PC-3 (cell line): ENCODE data around the gene SAP25. TPM values are rescaled to one million over a fixed set of nuclear protein-coding genes. Genes with fewer than 3 reads are reported as not detected.

Source experiments
- ATAC-seq: fragments of 200-7000 bp; cut with Tn5 transposase; 2 replicates; pipeline ENCODE4 v1.9.1; 2020; ENCODE audit warnings: mild to moderate bottlenecking, moderate library complexity
- BruUV-seq: library from RNA; stranded (reverse); fragments of 400-500 nt; replicated peaks from 2 replicates; lab custom pipeline; 2021; lab: Mats Ljungman, UMichigan
- CTCF ChIA-PET: fragments of 300-600 bp; sonication (Branson Sonifier 250); formaldehyde crosslinking; loops from one replicate; lab custom pipeline; 2022; ENCODE audit warnings: antibody characterized with exemption; lab: Charles Lee
- POLR2A ChIA-PET: fragments of 300-600 bp; sonication (Branson Sonifier 250); formaldehyde crosslinking; loops from one replicate; lab custom pipeline; 2022; ENCODE audit warnings: antibody characterized with exemption; ENCODE audit not compliant: unreplicated experiment; lab: Charles Lee
- DNase-seq: peaks from one replicate; pipeline ENCODE4 v3.0.0-alpha.2; 2015
- H2AFZ ChIP-seq: fragments of 300-600 bp; sonication (generic); 2 replicates; pipeline ENCODE4 v1.6.0; 2016; ENCODE audit warnings: antibody characterized with exemption, low read length
- H3F3A ChIP-seq: fragments of 300-600 bp; sonication (generic); one replicate; pipeline ENCODE4 v1.6.0; 2017; ENCODE audit warnings: antibody characterized with exemption, low read length, control low read depth, mild to moderate bottlenecking; ENCODE audit not compliant: unreplicated experiment
- H3K27ac ChIP-seq: fragments of 300-600 bp; sonication (generic); 2 replicates; pipeline ENCODE4 v1.5.1; 2016; ENCODE audit warnings: mild to moderate bottlenecking, low read length
- H3K27me3 ChIP-seq: fragments of 300-600 bp; sonication (generic); 2 replicates; pipeline ENCODE4 v1.6.1; 2016; ENCODE audit warnings: low read length, mixed read lengths
- H3K36me3 ChIP-seq: fragments of 300-600 bp; sonication (generic); 2 replicates; pipeline ENCODE4 v1.6.1; 2016; ENCODE audit warnings: low read depth, mixed run types, low read length, mixed read lengths
- H3K4me1 ChIP-seq: fragments of 300-600 bp; sonication (generic); 2 replicates; pipeline ENCODE4 v1.5.1; 2016; ENCODE audit warnings: low read length; ENCODE audit not compliant: insufficient read depth
- H3K4me2 ChIP-seq: fragments of 300-600 bp; sonication (generic); 2 replicates; pipeline ENCODE4 v1.6.0; 2016; ENCODE audit warnings: low read length
- H3K4me3 ChIP-seq: fragments of 300-600 bp; sonication (generic); 2 replicates; pipeline ENCODE4 v1.5.1; 2016; ENCODE audit warnings: mild to moderate bottlenecking, low read length, mixed read lengths
- H3K79me2 ChIP-seq: fragments of 300-600 bp; sonication (generic); 2 replicates; pipeline ENCODE4 v1.6.1; 2017; ENCODE audit warnings: low read length, mixed read lengths
- H3K9ac ChIP-seq: fragments of 300-600 bp; sonication (generic); 2 replicates; pipeline ENCODE4 v1.6.0; 2016; ENCODE audit warnings: mild to moderate bottlenecking, low read length
- H3K9me2 ChIP-seq: fragments of 300-600 bp; sonication (generic); replicated peaks from 2 replicates; pipeline ENCODE4 v1.6.1; 2016; ENCODE audit warnings: mixed run types, low read length, mixed read lengths
- H3K9me3 ChIP-seq: fragments of 300-600 bp; sonication (generic); 2 replicates; pipeline ENCODE4 v1.6.1; 2016; ENCODE audit warnings: low read length, mixed read lengths
- H4K20me1 ChIP-seq: fragments of 300-600 bp; sonication (generic); 2 replicates; pipeline ENCODE4 v1.6.1; 2016; ENCODE audit warnings: low read length, mixed read lengths
- CTCF ChIP-seq: fragments of 300-600 bp; sonication (generic); conservative IDR thresholded peaks from 2 replicates; pipeline ENCODE4 v1.5.1; 2017; ENCODE audit warnings: antibody characterized with exemption, low read depth, mild to moderate bottlenecking, low read length
- EZH2 ChIP-seq: fragments of 300-600 bp; sonication (generic); IDR thresholded peaks from one replicate; pipeline ENCODE4 v1.6.1; 2017; ENCODE audit warnings: antibody characterized with exemption, mild to moderate bottlenecking, low read length; ENCODE audit not compliant: unreplicated experiment
- EZH2phosphoT487 ChIP-seq: fragments of 300-600 bp; sonication (generic); IDR thresholded peaks from 2 replicates; pipeline ENCODE4 v1.6.1; 2018; ENCODE audit warnings: mild to moderate bottlenecking, antibody characterized with exemption, low read length, borderline replicate concordance
- intact Hi-C: fragments of 100-400 bp; cut with micrococcal nuclease; formaldehyde crosslinking; loops from 2 replicates; pipeline ENCODE4 v1.9.0; 2023
- total RNA-seq: library from RNA; depleted of rRNA; stranded (reverse); fragments of >200 nt; gene quantifications from 2 replicates; pipeline ENCODE4 v1.2.3, GENCODE V29; 2014

The SAP25 gene
- total RNA-seq, 1 experiment from 2014 or later, result 0.22 TPM

GRCh38 chr7:100568176-100568895 is 5.4 kb downstream of the SAP25 start:
- no peak overlapping the region for H2AFZ ChIP-seq
- no peak for ATAC-seq
- no peak overlapping the region for H3K4me3 ChIP-seq

GRCh38 chr7:100567751-100568175 is 5.9 kb downstream of the SAP25 start:
- Histone ChIP-seq H3K27ac (no peak overlapping the region), H3K9me2 (no peaks in the 10 kb centered on the region), H3K9ac (no peak overlapping the region), H4K20me1 (no peaks in the 10 kb centered on the region), H3K4me1 (no peaks in the 10 kb centered on the region; the same call in 1 of the 2 replicates), H3K36me3 (no peaks in the 10 kb centered on the region), H3K4me2 (no peak overlapping the region), H3K79me2 (no peaks in the 10 kb centered on the region), H2AFZ (no peak overlapping the region), H3F3A (no peaks in the 10 kb centered on the region), H3K9me3 (no peaks in the 10 kb centered on the region), H3K27me3 (no peaks in the 10 kb centered on the region), H3K4me3 (no peak overlapping the region)
- BruUV-seq, result no TSS peak
- CTCF ChIA-PET, result no interaction called here
- intact Hi-C loops, result no loop called here
- TF ChIP-seq CTCF (no peak), EZH2 (no peak), EZH2phosphoT487 (no peak)
- POLR2A ChIA-PET, result no interaction called here
- no peak for ATAC-seq
- no peak for DNase-seq

More at GRCh38 chr7:100568176-100568895, 5.4 kb downstream of the SAP25 start:
- Histone ChIP-seq H3K36me3 (no peaks in the 10 kb centered on the region), H3K27ac (no peak overlapping the region), H3K4me2 (no peak overlapping the region), H3K4me1 (no peaks in the 10 kb centered on the region; the same call in 1 of the 2 replicates), H4K20me1 (no peaks in the 10 kb centered on the region), H3F3A (no peaks in the 10 kb centered on the region), H3K27me3 (no peaks in the 10 kb centered on the region), H3K9me2 (no peaks in the 10 kb centered on the region), H3K9ac (no peak overlapping the region), H3K9me3 (no peaks in the 10 kb centered on the region), H3K79me2 (no peaks in the 10 kb centered on the region)
- no TSS peak for BruUV-seq
- ChIA-PET POLR2A (no interaction called here), CTCF (no interaction called here)
- no peak for DNase-seq
- TF ChIP-seq EZH2 (no peak), EZH2phosphoT487 (no peak), CTCF (no peak)
- intact Hi-C loops, result no loop called here
